Colonic mucosa (tissue), 4 donors: ENCODE data around the gene ECEL1. TPM values are rescaled to one million over a fixed set of nuclear protein-coding genes. Genes with fewer than 3 reads are reported as not detected.
A peak's percentile ranks its signal among the peaks of the same experiment; 100 is the strongest.
"Not testable (repeated sequence)": the region's sequence is repeated elsewhere in the genome, so short reads cannot be mapped to it uniquely, and the experiment has no call there.

Experiments used
- DNase-seq: peaks from one replicate; pipeline ENCODE4 v3.0.0-alpha.2; 2020
- H3K27ac ChIP-seq: fragments of 200-600 bp; one replicate; pipeline ENCODE4 v1.8.0; 2021
- H3K27me3 ChIP-seq: fragments of 200-600 bp; one replicate; pipeline ENCODE4 v1.8.0; 2021
- H3K36me3 ChIP-seq: fragments of 200-600 bp; one replicate; pipeline ENCODE4 v1.8.0; 2021
- H3K4me1 ChIP-seq: fragments of 200-600 bp; one replicate; pipeline ENCODE4 v1.8.0; 2021; ENCODE audit warnings: mild to moderate bottlenecking
- H3K4me3 ChIP-seq: fragments of 200-600 bp; one replicate; pipeline ENCODE4 v1.8.0; 2021
- H3K9ac ChIP-seq, 2 donors: one replicate each; pipeline ENCODE4 v1.7.0; 2013; ENCODE audit warnings: control low read depth in 2 of 2, low read depth in 2 of 2, low read length in 2 of 2
- H3K9me3 ChIP-seq: fragments of 200-600 bp; one replicate; pipeline ENCODE4 v1.8.0; 2021
- intact Hi-C: fragments of 100-400 bp; cut with DNase I; formaldehyde crosslinking; loops from one replicate; pipeline ENCODE4 v1.14.1; 2022
- total RNA-seq, 2 donors: library from RNA; stranded (reverse); fragmentation: NEBNext Ultra II Directional in 1 of 2; extraction: Animal tissue kit (Norgen Biotek cat#: 25700) in 1 of 2; gene quantifications; one replicate each; pipeline ENCODE4 v1.2.1, GENCODE V29; 2021
- TF ChIP-seq, protein P1 (sequence below): fragments of 200-600 bp; IDR thresholded peaks from one replicate; pipeline ENCODE4 v1.8.0; 2022; ENCODE audit warnings: antibody characterized with exemption, mild to moderate bottlenecking
- donor health status: healthy.
- donor health status: DM: no; HTN: no; CAD: no.
- donor health status: DM: no; HTN: no; CAD: no.

ECEL1 gene
- total RNA-seq, 2 donors from 2014 or later = 0.12 to 0.40 TPM

DNA sequence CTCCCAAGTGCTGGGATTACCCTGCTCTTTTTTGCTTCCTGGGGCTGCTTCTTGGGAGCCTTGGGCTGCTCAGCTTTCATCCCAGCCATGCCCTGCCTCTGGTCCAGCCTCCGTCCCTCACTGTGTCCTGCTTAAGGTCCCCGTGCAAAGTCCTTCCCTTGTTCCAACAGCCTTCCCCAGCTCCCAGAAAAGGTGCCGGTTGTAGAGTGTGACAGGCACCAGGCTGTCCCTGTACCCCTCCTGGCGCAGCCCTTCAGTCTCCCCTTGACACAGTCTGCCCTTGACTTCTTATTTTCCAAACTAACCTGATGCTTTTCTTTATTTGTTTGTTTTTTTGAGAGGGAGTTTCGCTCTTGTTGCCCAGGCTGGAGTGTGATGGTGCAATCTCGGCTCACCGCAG, 51.8 kb downstream of the ECEL1 start:
- Histone ChIP-seq H3K36me3 (no peaks in the 10 kb centered on the region), H3K4me1 (no peaks in the 10 kb centered on the region), H3K4me3 (no peak overlapping the region), H3K27me3 (no peaks in the 10 kb centered on the region), H3K27ac (no peak overlapping the region), H3K9ac (no peak overlapping the region), H3K9me3 (no peaks in the 10 kb centered on the region)
- TF ChIP-seq, protein P1, sequence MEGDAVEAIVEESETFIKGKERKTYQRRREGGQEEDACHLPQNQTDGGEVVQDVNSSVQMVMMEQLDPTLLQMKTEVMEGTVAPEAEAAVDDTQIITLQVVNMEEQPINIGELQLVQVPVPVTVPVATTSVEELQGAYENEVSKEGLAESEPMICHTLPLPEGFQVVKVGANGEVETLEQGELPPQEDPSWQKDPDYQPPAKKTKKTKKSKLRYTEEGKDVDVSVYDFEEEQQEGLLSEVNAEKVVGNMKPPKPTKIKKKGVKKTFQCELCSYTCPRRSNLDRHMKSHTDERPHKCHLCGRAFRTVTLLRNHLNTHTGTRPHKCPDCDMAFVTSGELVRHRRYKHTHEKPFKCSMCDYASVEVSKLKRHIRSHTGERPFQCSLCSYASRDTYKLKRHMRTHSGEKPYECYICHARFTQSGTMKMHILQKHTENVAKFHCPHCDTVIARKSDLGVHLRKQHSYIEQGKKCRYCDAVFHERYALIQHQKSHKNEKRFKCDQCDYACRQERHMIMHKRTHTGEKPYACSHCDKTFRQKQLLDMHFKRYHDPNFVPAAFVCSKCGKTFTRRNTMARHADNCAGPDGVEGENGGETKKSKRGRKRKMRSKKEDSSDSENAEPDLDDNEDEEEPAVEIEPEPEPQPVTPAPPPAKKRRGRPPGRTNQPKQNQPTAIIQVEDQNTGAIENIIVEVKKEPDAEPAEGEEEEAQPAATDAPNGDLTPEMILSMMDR = no peak
- intact Hi-C loops = loop anchor here (5.0 kb wide), 2 partner anchors 69 to 529 kb away; no protein-coding TSS in a partner anchor
- DNase-seq = no peak

DNA sequence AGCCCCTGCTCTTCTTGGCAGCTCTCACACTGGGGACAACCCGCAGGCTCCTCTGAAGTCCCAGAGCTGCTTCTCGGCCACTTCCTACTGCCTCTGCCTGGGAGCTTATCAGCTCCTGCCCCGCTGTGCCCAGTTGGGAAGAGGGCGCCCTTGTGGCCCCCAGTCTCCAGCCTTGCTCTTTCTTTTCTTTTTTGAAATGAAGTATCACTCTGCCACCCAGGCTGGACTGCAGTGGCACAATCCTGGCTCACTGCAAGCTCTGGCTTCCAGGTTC, 52.3 kb downstream of the ECEL1 start:
- no peak overlapping the region for H3K9ac ChIP-seq
- no peaks in the 10 kb centered on the region for H3K9me3 ChIP-seq
- TF ChIP-seq, protein P1 = no peak
- H3K4me3 ChIP-seq = no peak overlapping the region
- no peak for DNase-seq
- intact Hi-C loops = loop anchor here (5.0 kb wide), 2 partner anchors 68 to 528 kb away; no protein-coding TSS in a partner anchor
- no peak overlapping the region for H3K27ac ChIP-seq
- no peaks in the 10 kb centered on the region for H3K27me3 ChIP-seq
- no peaks in the 10 kb centered on the region for H3K4me1 ChIP-seq
- H3K36me3 ChIP-seq = no peaks in the 10 kb centered on the region

DNA sequence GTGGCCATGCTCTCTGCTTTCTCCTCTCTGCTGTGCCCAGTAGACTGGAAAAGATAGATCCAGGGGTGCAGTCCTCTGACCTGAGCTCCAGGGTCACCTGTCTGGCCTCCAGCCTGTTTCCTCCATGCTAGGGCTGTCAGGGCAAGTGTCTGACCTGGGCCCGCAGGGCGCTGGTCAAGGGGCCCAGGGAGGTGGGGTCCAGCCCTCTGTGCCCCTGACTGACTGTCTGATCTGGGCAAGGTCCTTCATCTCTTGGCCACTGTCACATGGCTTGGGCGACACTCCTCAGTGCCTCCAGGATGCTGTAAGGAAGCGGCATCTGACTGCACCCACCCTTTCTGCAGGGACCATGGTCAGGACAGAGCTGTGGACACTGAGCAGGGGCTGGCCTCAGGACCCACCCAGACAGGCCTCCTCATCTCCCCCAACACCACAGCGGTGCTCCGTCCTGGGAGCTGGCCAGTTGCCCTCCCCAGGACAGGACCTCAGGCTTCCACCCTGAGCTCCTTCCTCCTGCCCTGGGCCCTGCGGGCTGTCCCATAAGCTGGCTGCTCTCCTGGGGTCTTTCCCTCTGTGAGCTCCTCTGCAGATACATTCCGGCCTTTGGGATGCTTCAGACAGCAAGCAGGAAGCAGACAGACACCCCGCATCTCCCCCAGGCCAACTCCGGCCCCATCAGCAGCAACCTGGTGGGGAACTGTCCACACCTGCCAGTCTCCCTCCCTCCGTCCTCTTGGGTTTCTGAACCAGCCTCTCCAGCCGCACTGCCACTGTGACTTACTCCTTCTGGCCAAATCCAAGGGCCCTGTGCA, 52.9 kb downstream of the ECEL1 start:
- no peaks in the 10 kb centered on the region for H3K27me3 ChIP-seq
- no peaks in the 10 kb centered on the region for H3K4me1 ChIP-seq
- H3K4me3 ChIP-seq = no peak overlapping the region
- H3K36me3 ChIP-seq = no peaks in the 10 kb centered on the region
- no peak overlapping the region for H3K9ac ChIP-seq
- intact Hi-C loops = loop anchor here (5.0 kb wide), 2 partner anchors 67 to 527 kb away; no protein-coding TSS in a partner anchor
- TF ChIP-seq, protein P1 = no peak
- no peak for DNase-seq
- H3K9me3 ChIP-seq = no peaks in the 10 kb centered on the region
- H3K27ac ChIP-seq = no peak overlapping the region

DNA sequence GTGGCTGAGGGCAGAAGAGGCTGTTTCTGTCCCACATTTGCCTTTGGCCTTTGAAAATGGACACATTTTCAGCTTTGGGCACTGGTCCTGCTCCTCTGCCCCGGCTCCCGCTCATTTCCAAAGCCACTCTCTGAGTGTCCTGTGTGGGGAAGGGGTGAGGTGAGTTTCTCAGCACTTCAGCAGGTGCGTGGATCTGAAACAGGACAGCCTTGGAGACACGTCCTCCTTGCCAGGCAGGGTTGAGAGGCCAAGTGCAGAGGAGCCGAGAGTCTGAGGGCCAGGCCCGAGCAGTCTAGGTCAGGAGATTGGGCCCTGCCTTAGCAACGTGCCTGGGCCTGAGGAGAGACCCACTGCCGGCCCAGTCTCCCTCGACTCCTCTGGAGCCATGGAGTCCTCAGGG, 53.5 kb downstream of the ECEL1 start:
- H3K27ac ChIP-seq = no peak overlapping the region
- intact Hi-C loops = no loop called here

DNA sequence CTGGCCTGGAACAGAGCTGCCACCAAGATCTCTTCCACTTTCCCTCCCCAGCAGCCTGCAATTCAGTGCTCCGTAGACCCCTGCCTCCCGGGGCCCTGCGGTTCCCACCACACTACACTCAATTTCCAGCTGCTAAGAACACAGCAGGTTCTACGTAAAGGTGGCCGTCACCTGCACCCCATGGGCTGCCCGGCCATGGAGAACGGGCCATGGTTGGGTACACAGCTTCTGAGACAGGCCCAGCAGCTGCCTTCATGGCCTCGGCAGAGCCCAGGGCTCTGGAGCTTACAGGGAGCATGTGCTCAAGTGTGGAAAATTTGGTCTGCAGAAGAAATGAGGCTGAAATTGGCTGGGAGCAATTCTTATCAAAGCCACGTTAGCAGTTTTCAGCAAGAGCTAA, 54.0 kb downstream of the ECEL1 start:
- H3K4me3 ChIP-seq, H3K27me3 ChIP-seq, H3K9me3 ChIP-seq, DNase-seq, intact Hi-C loops, H3K9ac ChIP-seq, H3K36me3 ChIP-seq, H3K27ac ChIP-seq, H3K4me1 ChIP-seq: not testable (repeated sequence)

More for the DNA sequence above, 53.5 kb downstream of the ECEL1 start:
- H3K27me3 ChIP-seq = no peaks in the 10 kb centered on the region
- H3K4me3 ChIP-seq = no peak overlapping the region
- no peak overlapping the region for H3K9ac ChIP-seq
- H3K36me3 ChIP-seq = no peaks in the 10 kb centered on the region
- no peaks in the 10 kb centered on the region for H3K9me3 ChIP-seq
- TF ChIP-seq, protein P1 = no peak
- no peak for DNase-seq
- no peaks in the 10 kb centered on the region for H3K4me1 ChIP-seq

DNA sequence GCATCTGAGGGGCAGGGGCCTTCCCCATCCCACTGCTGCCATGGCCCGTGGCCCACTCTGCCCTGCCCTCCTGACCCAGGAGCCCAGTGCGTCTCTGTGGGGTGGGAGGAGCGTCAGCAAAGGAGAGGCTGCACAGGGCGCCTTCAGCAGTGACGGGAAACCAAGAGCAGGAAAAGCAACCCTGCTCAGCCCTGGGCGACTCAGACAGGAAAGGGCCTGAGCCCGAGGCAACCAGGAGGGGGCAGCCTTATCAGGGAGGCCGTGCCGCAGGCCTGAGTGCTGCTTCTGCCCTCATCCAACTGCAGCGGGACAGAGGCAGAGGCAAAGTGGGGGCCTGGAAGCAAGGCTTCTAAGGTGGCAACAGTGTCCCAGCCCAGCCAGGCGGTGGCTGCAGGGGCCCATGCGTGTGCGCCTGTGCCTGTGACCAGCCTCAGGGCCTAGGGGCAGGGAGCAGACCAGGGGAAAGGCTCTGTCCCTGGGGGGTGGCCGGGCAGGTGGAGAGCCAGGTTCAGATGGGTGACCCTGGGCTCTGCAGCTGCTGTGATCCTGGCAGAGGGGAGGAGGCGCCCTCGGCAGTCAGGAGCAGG, 54.9 kb downstream of the ECEL1 start:
- Histone ChIP-seq H3K4me1 (no peaks in the 10 kb centered on the region), H3K27me3 (no peaks in the 10 kb centered on the region), H3K4me3 (no peak overlapping the region), H3K36me3 (no peaks in the 10 kb centered on the region), H3K9ac (no peak overlapping the region), H3K9me3 (no peaks in the 10 kb centered on the region), H3K27ac (no peak overlapping the region)
- TF ChIP-seq, protein P1 = no peak
- DNase-seq = peak; percentile 17
- intact Hi-C loops = no loop called here
